ENCODE data around the gene ECE1. TPM values are rescaled to one million over a fixed set of nuclear protein-coding genes. Genes with fewer than 3 reads are reported as not detected.

Gene ECE1
- total and polyA plus RNA-seq, 2 of the 13 experiments (the other 11 are each of a cell fraction or from before 2014, with no cell fraction given) = 13.5 to 21.2 TPM

DNA sequence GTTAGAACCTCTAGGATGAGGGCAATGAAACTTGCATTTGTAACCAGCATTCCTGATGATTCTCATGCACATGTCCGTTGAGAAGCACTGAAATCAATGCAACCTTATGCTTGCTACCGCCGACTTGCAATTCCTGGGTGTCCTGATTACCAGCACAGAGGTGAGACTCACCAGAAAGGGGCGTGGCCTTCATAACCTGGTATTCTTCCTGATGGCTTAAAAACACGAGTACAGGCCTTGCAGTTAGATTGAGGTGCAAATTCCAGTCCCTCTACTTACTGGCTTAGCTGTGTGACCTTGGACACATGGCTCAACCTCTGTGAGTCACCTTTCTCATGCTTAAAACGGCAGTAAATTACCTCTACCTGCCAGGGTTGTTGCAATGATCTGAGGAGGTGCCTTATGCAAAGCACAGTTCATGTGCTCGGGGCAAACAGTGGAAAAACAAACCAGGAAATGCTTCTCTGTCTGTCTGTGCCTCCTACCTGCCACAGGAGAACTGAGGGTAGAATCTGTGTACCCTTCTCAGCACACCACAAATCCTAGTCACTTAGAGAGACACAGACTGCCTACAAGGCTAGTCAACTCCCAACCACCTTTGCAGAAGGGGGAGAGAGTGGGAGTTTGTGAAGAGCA, 39.1 kb upstream of the ECE1 start (continued):
- TF ChIP-seq MED8 (CRISPR knock-in tag; IDR thresholded peaks at IDR 0.05; ENCODE audit: insufficient replicate concordance) (peak; percentile 60), ASH2L (IDR thresholded peaks at IDR 0.05; ENCODE audit: insufficient read length, low read depth, low read length) (peak; percentile 44), FOXO1 (CRISPR knock-in tag; IDR thresholded peaks at IDR 0.05) (peak; percentile 92), ZNF256 (CRISPR knock-in tag; conservative IDR thresholded peaks at IDR 0.05) (no peak), MYC (CRISPR knock-in tag; IDR thresholded peaks at IDR 0.05; ENCODE audit: borderline replicate concordance) (peak; percentile 79), ZFYVE20 (CRISPR knock-in tag; IDR thresholded peaks at IDR 0.05; ENCODE audit: borderline replicate concordance, low read depth) (no peak), ZEB1 (IDR thresholded peaks at IDR 0.05; ENCODE audit: insufficient replicate concordance, low read depth) (peak; percentile 99), MBNL3 (CRISPR knock-in tag; conservative IDR thresholded peaks at IDR 0.05) (no peak), MIER3 (CRISPR knock-in tag; IDR thresholded peaks at IDR 0.05; ENCODE audit: borderline replicate concordance) (peak; percentile 53; the same call in 1 of the 2 replicates), SRF (IDR thresholded peaks at IDR 0.05; ENCODE audit: low read depth, low read length) (no peak), PHF21A (CRISPR knock-in tag; IDR thresholded peaks at IDR 0.05) (peak; percentile 97), ZNF501 (CRISPR knock-in tag; IDR thresholded peaks at IDR 0.05) (peak; percentile 64; the same call in 1 of the 2 replicates), ZNF614 (CRISPR knock-in tag; IDR thresholded peaks at IDR 0.05; ENCODE audit: borderline replicate concordance) (peak; percentile 90), FOXK1 (CRISPR knock-in tag; IDR thresholded peaks at IDR 0.05; ENCODE audit: borderline replicate concordance, low read depth) (peak; percentile 57; the same call in 1 of the 2 replicates), ZNF850 (CRISPR knock-in tag; conservative IDR thresholded peaks at IDR 0.05) (no peak), POLR2A (IDR thresholded peaks at IDR 0.05; ENCODE audit: insufficient read depth in 1 of 2, low read depth in 2 of 2, low read length in 2 of 2) (peak in 1 of 2 experiments; percentile 67; a peak in 1 of 4 replicates)
- TF ChIP-seq, protein P1, sequence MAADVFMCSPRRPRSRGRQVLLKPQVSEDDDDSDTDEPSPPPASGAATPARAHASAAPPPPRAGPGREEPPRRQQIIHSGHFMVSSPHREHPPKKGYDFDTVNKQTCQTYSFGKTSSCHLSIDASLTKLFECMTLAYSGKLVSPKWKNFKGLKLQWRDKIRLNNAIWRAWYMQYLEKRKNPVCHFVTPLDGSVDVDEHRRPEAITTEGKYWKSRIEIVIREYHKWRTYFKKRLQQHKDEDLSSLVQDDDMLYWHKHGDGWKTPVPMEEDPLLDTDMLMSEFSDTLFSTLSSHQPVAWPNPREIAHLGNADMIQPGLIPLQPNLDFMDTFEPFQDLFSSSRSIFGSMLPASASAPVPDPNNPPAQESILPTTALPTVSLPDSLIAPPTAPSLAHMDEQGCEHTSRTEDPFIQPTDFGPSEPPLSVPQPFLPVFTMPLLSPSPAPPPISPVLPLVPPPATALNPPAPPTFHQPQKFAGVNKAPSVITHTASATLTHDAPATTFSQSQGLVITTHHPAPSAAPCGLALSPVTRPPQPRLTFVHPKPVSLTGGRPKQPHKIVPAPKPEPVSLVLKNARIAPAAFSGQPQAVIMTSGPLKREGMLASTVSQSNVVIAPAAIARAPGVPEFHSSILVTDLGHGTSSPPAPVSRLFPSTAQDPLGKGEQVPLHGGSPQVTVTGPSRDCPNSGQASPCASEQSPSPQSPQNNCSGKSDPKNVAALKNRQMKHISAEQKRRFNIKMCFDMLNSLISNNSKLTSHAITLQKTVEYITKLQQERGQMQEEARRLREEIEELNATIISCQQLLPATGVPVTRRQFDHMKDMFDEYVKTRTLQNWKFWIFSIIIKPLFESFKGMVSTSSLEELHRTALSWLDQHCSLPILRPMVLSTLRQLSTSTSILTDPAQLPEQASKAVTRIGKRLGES (CRISPR knock-in tag; IDR thresholded peaks at IDR 0.05; ENCODE audit: borderline replicate concordance) = no peak
- TF ChIP-seq, protein P2, sequence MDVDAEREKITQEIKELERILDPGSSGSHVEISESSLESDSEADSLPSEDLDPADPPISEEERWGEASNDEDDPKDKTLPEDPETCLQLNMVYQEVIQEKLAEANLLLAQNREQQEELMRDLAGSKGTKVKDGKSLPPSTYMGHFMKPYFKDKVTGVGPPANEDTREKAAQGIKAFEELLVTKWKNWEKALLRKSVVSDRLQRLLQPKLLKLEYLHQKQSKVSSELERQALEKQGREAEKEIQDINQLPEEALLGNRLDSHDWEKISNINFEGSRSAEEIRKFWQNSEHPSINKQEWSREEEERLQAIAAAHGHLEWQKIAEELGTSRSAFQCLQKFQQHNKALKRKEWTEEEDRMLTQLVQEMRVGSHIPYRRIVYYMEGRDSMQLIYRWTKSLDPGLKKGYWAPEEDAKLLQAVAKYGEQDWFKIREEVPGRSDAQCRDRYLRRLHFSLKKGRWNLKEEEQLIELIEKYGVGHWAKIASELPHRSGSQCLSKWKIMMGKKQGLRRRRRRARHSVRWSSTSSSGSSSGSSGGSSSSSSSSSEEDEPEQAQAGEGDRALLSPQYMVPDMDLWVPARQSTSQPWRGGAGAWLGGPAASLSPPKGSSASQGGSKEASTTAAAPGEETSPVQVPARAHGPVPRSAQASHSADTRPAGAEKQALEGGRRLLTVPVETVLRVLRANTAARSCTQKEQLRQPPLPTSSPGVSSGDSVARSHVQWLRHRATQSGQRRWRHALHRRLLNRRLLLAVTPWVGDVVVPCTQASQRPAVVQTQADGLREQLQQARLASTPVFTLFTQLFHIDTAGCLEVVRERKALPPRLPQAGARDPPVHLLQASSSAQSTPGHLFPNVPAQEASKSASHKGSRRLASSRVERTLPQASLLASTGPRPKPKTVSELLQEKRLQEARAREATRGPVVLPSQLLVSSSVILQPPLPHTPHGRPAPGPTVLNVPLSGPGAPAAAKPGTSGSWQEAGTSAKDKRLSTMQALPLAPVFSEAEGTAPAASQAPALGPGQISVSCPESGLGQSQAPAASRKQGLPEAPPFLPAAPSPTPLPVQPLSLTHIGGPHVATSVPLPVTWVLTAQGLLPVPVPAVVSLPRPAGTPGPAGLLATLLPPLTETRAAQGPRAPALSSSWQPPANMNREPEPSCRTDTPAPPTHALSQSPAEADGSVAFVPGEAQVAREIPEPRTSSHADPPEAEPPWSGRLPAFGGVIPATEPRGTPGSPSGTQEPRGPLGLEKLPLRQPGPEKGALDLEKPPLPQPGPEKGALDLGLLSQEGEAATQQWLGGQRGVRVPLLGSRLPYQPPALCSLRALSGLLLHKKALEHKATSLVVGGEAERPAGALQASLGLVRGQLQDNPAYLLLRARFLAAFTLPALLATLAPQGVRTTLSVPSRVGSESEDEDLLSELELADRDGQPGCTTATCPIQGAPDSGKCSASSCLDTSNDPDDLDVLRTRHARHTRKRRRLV (CRISPR knock-in tag; IDR thresholded peaks at IDR 0.05) = no peak
- TF ChIP-seq, protein P3, sequence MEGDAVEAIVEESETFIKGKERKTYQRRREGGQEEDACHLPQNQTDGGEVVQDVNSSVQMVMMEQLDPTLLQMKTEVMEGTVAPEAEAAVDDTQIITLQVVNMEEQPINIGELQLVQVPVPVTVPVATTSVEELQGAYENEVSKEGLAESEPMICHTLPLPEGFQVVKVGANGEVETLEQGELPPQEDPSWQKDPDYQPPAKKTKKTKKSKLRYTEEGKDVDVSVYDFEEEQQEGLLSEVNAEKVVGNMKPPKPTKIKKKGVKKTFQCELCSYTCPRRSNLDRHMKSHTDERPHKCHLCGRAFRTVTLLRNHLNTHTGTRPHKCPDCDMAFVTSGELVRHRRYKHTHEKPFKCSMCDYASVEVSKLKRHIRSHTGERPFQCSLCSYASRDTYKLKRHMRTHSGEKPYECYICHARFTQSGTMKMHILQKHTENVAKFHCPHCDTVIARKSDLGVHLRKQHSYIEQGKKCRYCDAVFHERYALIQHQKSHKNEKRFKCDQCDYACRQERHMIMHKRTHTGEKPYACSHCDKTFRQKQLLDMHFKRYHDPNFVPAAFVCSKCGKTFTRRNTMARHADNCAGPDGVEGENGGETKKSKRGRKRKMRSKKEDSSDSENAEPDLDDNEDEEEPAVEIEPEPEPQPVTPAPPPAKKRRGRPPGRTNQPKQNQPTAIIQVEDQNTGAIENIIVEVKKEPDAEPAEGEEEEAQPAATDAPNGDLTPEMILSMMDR (CRISPR knock-in tag; IDR thresholded peaks at IDR 0.05) = peak; percentile 7; the same call in 1 of the 2 replicates

All from HepG2 (cell line).